Mucosa of descending colon (tissue), 3 donors: ENCODE data around the gene TNFRSF14. TPM values are rescaled to one million over a fixed set of nuclear protein-coding genes. Genes with fewer than 3 reads are reported as not detected.

ENCODE experiments used
- ATAC-seq: fragments of 200-7000 bp; cut with Tn5 transposase; one replicate; pipeline ENCODE4 v1.9.1; 2020; ENCODE audit warnings: mild to moderate bottlenecking, moderate library complexity
- DNase-seq, 3 donors: peaks; one replicate each; pipeline ENCODE4 v3.0.0-alpha.2; 2020
- H3K36me3 ChIP-seq: fragments of 200-600 bp; one replicate; pipeline ENCODE4 v1.8.0; 2021; ENCODE audit warnings: low read depth, mild to moderate bottlenecking
- H3K4me1 ChIP-seq: fragments of 200-600 bp; one replicate; pipeline ENCODE4 v1.8.0; 2021; ENCODE audit warnings: low read depth, mild to moderate bottlenecking
- H3K4me3 ChIP-seq: fragments of 200-600 bp; one replicate; pipeline ENCODE4 v1.8.0; 2021; ENCODE audit warnings: mild to moderate bottlenecking
- H3K9me3 ChIP-seq: fragments of 200-600 bp; one replicate; pipeline ENCODE4 v1.8.0; 2021; ENCODE audit warnings: mild to moderate bottlenecking
- CTCF ChIP-seq: fragments of 200-600 bp; IDR thresholded peaks from one replicate; pipeline ENCODE4 v1.8.0; 2022; ENCODE audit warnings: antibody characterized with exemption, mild to moderate bottlenecking
- intact Hi-C, 2 donors: fragments of 100-400 bp; cut with DNase I in 1 of 2; cut with micrococcal nuclease in 1 of 2; formaldehyde crosslinking; loops; one replicate each; pipeline versions ENCODE4 v1.11.0 to v1.11.1; 2022; cut with DNase I, micrococcal nuclease
- total RNA-seq, 3 donors: library from RNA; stranded (reverse); fragmentation: NEBNext Ultra II Directional in 2 of 3; extraction: Animal tissue kit (Norgen Biotek cat#: 25700) in 2 of 3; gene quantifications; one replicate each; pipeline versions ENCODE4 v1.2.1 to v1.2.4, GENCODE V29; 2021 to 2023
- donor health status: DM: no; HTN: no; CAD: no; lungs with moderate emphysema.
- donor health status: DM: no; HTN: no; CAD: no.
- donor health status: DM: no; HTN: yes; CAD: no.

TNFRSF14 gene
- total RNA-seq, 3 donors from 2014 or later = 143 to 206 (median 146) TPM

DNA sequence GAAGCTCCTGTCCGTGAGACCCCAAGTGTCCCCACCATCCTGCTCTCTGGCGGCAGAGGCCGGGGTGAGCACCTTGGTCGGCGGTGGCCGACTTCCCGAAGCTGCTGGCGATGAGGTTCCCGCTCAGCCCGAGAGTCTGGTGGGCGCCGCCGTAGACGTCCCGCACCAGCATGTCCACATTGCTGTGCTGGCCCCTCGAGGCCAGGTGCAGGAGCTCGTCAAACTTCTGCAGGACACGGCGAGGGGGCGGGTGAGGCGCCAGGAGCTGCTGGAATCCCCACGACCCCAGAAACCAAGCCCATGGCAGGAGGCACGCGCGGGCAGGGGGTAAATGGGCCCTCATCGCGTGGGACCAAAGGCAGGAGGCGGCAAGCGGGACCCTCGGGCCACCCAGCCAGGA, 36.4 kb upstream of the TNFRSF14 start:
- intact Hi-C loops = no loop called here
- H3K4me1 ChIP-seq = peaks cover 8% of the 10 kb centered on the region
- no peak for TF ChIP-seq CTCF
- ATAC-seq (no peak), DNase-seq (no peak)
- peaks cover 21% of the 10 kb centered on the region for H3K36me3 ChIP-seq
- no peaks in the 10 kb centered on the region for H3K9me3 ChIP-seq
- no peak overlapping the region for H3K4me3 ChIP-seq

GRCh38 chr1:2520206-2520605, 36.0 kb upstream of the TNFRSF14 start:
- no peak for TF ChIP-seq CTCF
- peaks cover 21% of the 10 kb centered on the region for H3K36me3 ChIP-seq
- H3K9me3 ChIP-seq = no peaks in the 10 kb centered on the region
- peaks cover 13% of the 10 kb centered on the region for H3K4me1 ChIP-seq
- no peak overlapping the region for H3K4me3 ChIP-seq
- DNase-seq = no peak
- intact Hi-C loops = no loop called here
- ATAC-seq = no peak

GRCh38 chr1:2520806-2521205, 35.4 kb upstream of the TNFRSF14 start:
- DNase-seq (no peak), ATAC-seq (no peak)
- peaks cover 16% of the 10 kb centered on the region for H3K4me1 ChIP-seq
- intact Hi-C loops = no loop called here
- no peaks in the 10 kb centered on the region for H3K9me3 ChIP-seq
- no peak overlapping the region for H3K4me3 ChIP-seq
- peaks cover 21% of the 10 kb centered on the region for H3K36me3 ChIP-seq
- no peak for TF ChIP-seq CTCF

- intact Hi-C loops = no loop called here
- Histone ChIP-seq H3K9me3 (no peaks in the 10 kb centered on the region), H3K36me3 (peaks cover 20% of the 10 kb centered on the region), H3K4me1 (peaks cover 24% of the 10 kb centered on the region), H3K4me3 (no peak overlapping the region)
- no peak for DNase-seq
- no peak for TF ChIP-seq CTCF
- no peak for ATAC-seq
Observed at GRCh38 chr1:2522230-2522629, 33.9 kb upstream of the TNFRSF14 start.

- TF ChIP-seq CTCF = no peak
- H3K36me3 ChIP-seq = peaks cover 10% of the 10 kb centered on the region
- no peak for ATAC-seq
- intact Hi-C loops = no loop called here
- H3K4me3 ChIP-seq = no peak overlapping the region
- H3K9me3 ChIP-seq = no peaks in the 10 kb centered on the region
- no peak for DNase-seq
- peaks cover 33% of the 10 kb centered on the region for H3K4me1 ChIP-seq
Observed at GRCh38 chr1:2523191-2523890, 32.8 kb upstream of the TNFRSF14 start.
